Measurements from ENCODE around the gene PREP. TPM values are rescaled to one million over a fixed set of nuclear protein-coding genes. Genes with fewer than 3 reads are reported as not detected.
"Not testable (repeated sequence)": the region's sequence is repeated elsewhere in the genome, so short reads cannot be mapped to it uniquely, and the experiment has no call there.

PREP gene
- total and polyA plus RNA-seq, 7 experiments from 2014 or later, result 22.2 to 51.1 (median 33.4) TPM

DNA sequence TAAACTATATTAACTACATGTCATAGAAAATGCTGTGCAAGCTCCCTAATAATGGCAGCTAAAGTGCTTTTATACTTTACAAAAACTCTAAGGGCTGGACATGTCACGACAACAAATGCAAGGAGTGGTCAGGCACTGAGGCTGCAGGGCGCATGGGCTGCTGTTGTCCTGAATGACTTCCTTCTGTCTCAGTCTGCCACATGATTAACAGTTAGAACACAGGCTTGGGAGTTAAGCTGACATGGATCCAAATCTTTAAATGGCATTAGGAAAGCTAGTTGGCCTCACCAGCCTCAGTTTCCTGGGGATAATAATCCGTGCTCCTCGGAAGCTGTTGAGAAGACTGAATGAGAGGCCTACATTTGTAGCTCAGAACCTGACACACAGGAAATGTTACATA, 57.4 kb downstream of the PREP start:
- Mint-ChIP-seq H3K27ac (no peak overlapping the region), H3K4me1 (peaks cover 0 to 24% (median 15%) of the 10 kb centered on the region in 7 donors), H3K4me3 (no peak overlapping the region), H3K36me3 (peaks cover 10 to 69% (median 50%) of the 10 kb centered on the region in 5 donors), H3K9me3 (peaks cover 0 to 5% (median 0%) of the 10 kb centered on the region in 11 donors), H3K27me3 (no peaks in the 10 kb centered on the region)
- Histone ChIP-seq H3K27me3 (ENCODE audit: control insufficient read depth in 2 of 2, insufficient read depth in 2 of 2, low read length in 2 of 2) (no peaks in the 10 kb centered on the region), H3K4me1 (ENCODE audit: control insufficient read depth in 2 of 2, insufficient read depth in 2 of 2, low read length in 2 of 2) (no peaks in the 10 kb centered on the region), H3K4me3 (ENCODE audit: low read length) (no peak overlapping the region), H3K9me3 (ENCODE audit: control insufficient read depth in 2 of 3, low read length in 3 of 3) (no peaks in the 10 kb centered on the region), H3K27ac (ENCODE audit: low read depth, low read length) (no peak overlapping the region), H3K36me3 (ENCODE audit: control insufficient read depth in 2 of 3, insufficient read depth in 3 of 3, low read length in 3 of 3) (peaks cover 0 to 35% (median 0%) of the 10 kb centered on the region in 3 experiments)
- POLR2A ChIA-PET, result no interaction called here
- intact Hi-C loops (cut with micrococcal nuclease), result no loop called here
- ATAC-seq (no peak), DNase-seq (no peak)
- CTCF ChIA-PET, result no interaction called here

- ATAC-seq, result no peak
- no peaks in the 10 kb centered on the region for H3K27me3 Mint-ChIP-seq
- Histone ChIP-seq H3K36me3 (ENCODE audit: control insufficient read depth in 2 of 3, insufficient read depth in 3 of 3, low read length in 3 of 3) (peaks cover 0 to 29% (median 0%) of the 10 kb centered on the region in 3 experiments), H3K27ac (ENCODE audit: low read depth, low read length) (no peak overlapping the region), H3K4me1 (ENCODE audit: control insufficient read depth in 2 of 2, insufficient read depth in 2 of 2, low read length in 2 of 2) (no peaks in the 10 kb centered on the region), H3K27me3 (ENCODE audit: control insufficient read depth in 2 of 2, insufficient read depth in 2 of 2, low read length in 2 of 2) (no peaks in the 10 kb centered on the region), H3K4me3 (ENCODE audit: low read length) (no peak overlapping the region), H3K9me3 (ENCODE audit: control insufficient read depth in 2 of 3, low read length in 3 of 3) (no peaks in the 10 kb centered on the region)
- peaks cover 10 to 66% (median 47%) of the 10 kb centered on the region in 5 donors for H3K36me3 Mint-ChIP-seq
- DNase-seq, result no peak
- CTCF ChIA-PET, result no interaction called here
- H3K4me3 Mint-ChIP-seq, result no peak overlapping the region
- peaks cover 0 to 5% (median 0%) of the 10 kb centered on the region in 11 donors for H3K9me3 Mint-ChIP-seq
- POLR2A ChIA-PET, result no interaction called here
- intact Hi-C loops (cut with micrococcal nuclease), result no loop called here
- H3K4me1 Mint-ChIP-seq, result peaks cover 0 to 27% (median 19%) of the 10 kb centered on the region in 7 donors
- H3K27ac Mint-ChIP-seq, result no peak overlapping the region
Measured at GRCh38 chr6:105344881-105345370, 58.0 kb downstream of the PREP start.

DNA sequence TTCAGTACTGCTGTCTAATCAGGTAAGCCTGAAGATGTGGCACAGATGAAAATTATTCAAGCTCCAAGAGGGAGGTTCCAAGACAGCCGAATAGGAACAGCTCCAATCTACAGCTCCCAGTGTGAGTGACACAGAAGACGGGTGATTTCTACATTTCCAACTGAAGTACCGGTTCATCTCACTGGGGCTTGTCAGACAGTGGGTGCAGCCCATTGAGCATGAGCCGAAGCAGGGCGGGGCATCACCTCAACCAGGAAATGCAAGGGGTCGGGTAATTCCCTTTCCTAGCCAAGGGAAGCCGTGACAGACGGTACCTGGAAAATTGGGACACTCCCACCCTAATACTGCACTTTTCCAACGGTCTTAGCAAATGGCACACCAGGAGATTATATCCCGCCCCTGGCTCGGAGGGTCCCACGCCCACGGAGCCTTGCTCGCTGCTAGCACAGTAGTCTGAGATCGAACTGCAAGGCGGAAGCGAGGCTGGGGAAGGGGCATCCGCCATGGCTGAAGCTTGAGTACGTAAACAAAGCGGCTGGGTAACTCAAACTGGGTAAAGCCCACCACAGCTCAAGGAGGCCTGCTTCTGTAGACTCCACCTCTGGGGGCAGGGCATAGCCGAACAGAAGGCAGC, 64.4 kb downstream of the PREP start:
- H3K36me3 ChIP-seq (ENCODE audit: control insufficient read depth in 2 of 3, insufficient read depth in 3 of 3, low read length in 3 of 3); DNase-seq; intact Hi-C loops (cut with micrococcal nuclease); H3K4me1 ChIP-seq (ENCODE audit: control insufficient read depth in 2 of 2, insufficient read depth in 2 of 2, low read length in 2 of 2); H3K9me3 ChIP-seq (ENCODE audit: control insufficient read depth in 2 of 3, low read length in 3 of 3); H3K4me3 Mint-ChIP-seq; H3K4me3 ChIP-seq (ENCODE audit: low read length); ATAC-seq; POLR2A ChIA-PET; H3K27me3 ChIP-seq (ENCODE audit: control insufficient read depth in 2 of 2, insufficient read depth in 2 of 2, low read length in 2 of 2); H3K27me3 Mint-ChIP-seq; H3K9me3 Mint-ChIP-seq; H3K27ac Mint-ChIP-seq; H3K27ac ChIP-seq (ENCODE audit: low read depth, low read length): not testable (repeated sequence)
- Mint-ChIP-seq H3K36me3 (peaks cover 9 to 55% (median 40%) of the 10 kb centered on the region in 5 donors), H3K4me1 (peaks cover 5 to 27% (median 19%) of the 10 kb centered on the region in 7 donors)
- CTCF ChIA-PET, result interaction anchor here (0.7 kb wide), 1 partner anchor 43 kb away, joined by 3 read pairs; no protein-coding TSS in a partner anchor

DNA sequence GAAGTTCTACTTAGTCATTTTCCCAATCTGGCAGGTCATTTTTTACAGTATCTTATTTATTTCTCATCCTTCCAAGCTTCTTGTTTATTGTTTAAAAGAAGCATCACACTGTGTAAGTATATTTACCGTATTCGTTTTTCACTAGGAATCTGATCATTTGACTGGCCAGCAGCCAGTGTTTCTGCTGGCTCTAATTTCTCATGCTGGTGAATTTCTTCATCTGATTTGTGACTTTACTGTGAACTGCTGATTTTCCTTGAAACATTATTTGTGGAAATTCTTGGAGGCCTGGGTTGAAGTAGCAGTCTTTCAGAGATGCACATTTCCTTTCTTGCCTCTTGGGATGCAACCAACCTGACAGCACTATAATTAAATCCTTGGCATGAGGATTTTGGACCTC, 65.9 kb downstream of the PREP start:
- H3K4me3 Mint-ChIP-seq, result no peak overlapping the region
- Histone ChIP-seq H3K27ac (ENCODE audit: low read depth, low read length) (no peak overlapping the region), H3K36me3 (ENCODE audit: control insufficient read depth in 2 of 3, insufficient read depth in 3 of 3, low read length in 3 of 3) (peaks cover 0 to 18% (median 0%) of the 10 kb centered on the region in 3 experiments), H3K4me3 (ENCODE audit: low read length) (no peak overlapping the region), H3K4me1 (ENCODE audit: control insufficient read depth in 2 of 2, insufficient read depth in 2 of 2, low read length in 2 of 2) (no peaks in the 10 kb centered on the region), H3K9me3 (ENCODE audit: control insufficient read depth in 2 of 3, low read length in 3 of 3) (no peaks in the 10 kb centered on the region), H3K27me3 (ENCODE audit: control insufficient read depth in 2 of 2, insufficient read depth in 2 of 2, low read length in 2 of 2) (no peaks in the 10 kb centered on the region)
- ChIA-PET POLR2A (no interaction called here), CTCF (no interaction called here)
- no peak for ATAC-seq
- no peaks in the 10 kb centered on the region for H3K27me3 Mint-ChIP-seq
- peaks cover 17 to 54% (median 35%) of the 10 kb centered on the region in 5 donors for H3K36me3 Mint-ChIP-seq
- DNase-seq, result no peak
- H3K27ac Mint-ChIP-seq, result no peak overlapping the region
- peaks cover 5 to 21% (median 14%) of the 10 kb centered on the region in 7 donors for H3K4me1 Mint-ChIP-seq
- H3K9me3 Mint-ChIP-seq, result no peaks in the 10 kb centered on the region
- intact Hi-C loops (cut with micrococcal nuclease), result no loop called here

GRCh38 chr6:105332576-105332975, 70.3 kb downstream of the PREP start:
- Mint-ChIP-seq H3K4me1 (peaks cover 0 to 11% (median 0%) of the 10 kb centered on the region in 7 donors), H3K27ac (no peak overlapping the region), H3K27me3 (no peaks in the 10 kb centered on the region), H3K4me3 (no peak overlapping the region), H3K36me3 (peaks cover 21 to 66% (median 56%) of the 10 kb centered on the region in 5 donors), H3K9me3 (no peaks in the 10 kb centered on the region)
- ChIA-PET CTCF (no interaction called here), POLR2A (no interaction called here)
- Histone ChIP-seq H3K27ac (ENCODE audit: low read depth, low read length) (no peak overlapping the region), H3K4me3 (ENCODE audit: low read length) (no peak overlapping the region), H3K27me3 (ENCODE audit: control insufficient read depth in 2 of 2, insufficient read depth in 2 of 2, low read length in 2 of 2) (no peaks in the 10 kb centered on the region), H3K4me1 (ENCODE audit: control insufficient read depth in 2 of 2, insufficient read depth in 2 of 2, low read length in 2 of 2) (no peaks in the 10 kb centered on the region), H3K36me3 (ENCODE audit: control insufficient read depth in 2 of 3, insufficient read depth in 3 of 3, low read length in 3 of 3) (peaks cover 0 to 59% (median 11%) of the 10 kb centered on the region in 3 experiments), H3K9me3 (ENCODE audit: control insufficient read depth in 2 of 3, low read length in 3 of 3) (no peaks in the 10 kb centered on the region)
- ATAC-seq, result no peak
- intact Hi-C loops (cut with micrococcal nuclease), result no loop called here
- DNase-seq, result no peak

DNA sequence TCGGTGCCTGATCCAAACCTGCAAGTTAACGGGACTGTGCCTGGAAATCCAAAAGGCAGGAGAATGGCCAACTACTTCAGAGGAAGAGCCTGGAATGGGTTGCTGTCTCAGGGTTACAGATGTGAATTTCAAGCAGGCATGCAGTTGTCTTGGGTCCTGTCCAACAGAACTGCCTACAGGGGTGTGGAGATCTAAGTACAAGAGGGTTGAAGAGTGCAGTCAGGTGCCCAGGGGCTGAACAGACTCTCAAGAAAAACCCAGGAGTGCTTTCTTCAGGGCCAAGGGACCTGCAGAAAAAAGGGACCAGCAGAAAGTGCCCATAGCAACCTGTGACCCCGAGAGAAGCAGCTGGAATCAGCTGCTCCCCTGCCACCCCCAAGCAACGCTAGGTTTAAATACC, 71.0 kb downstream of the PREP start:
- Mint-ChIP-seq H3K27ac (no peak overlapping the region), H3K36me3 (peaks cover 16 to 65% (median 54%) of the 10 kb centered on the region in 5 donors), H3K9me3 (no peaks in the 10 kb centered on the region), H3K4me1 (peaks cover 0 to 11% (median 0%) of the 10 kb centered on the region in 7 donors), H3K4me3 (no peak overlapping the region), H3K27me3 (no peaks in the 10 kb centered on the region)
- ATAC-seq (no peak), DNase-seq (no peak)
- Histone ChIP-seq H3K4me1 (ENCODE audit: control insufficient read depth in 2 of 2, insufficient read depth in 2 of 2, low read length in 2 of 2) (no peaks in the 10 kb centered on the region), H3K4me3 (ENCODE audit: low read length) (no peak overlapping the region), H3K9me3 (ENCODE audit: control insufficient read depth in 2 of 3, low read length in 3 of 3) (no peaks in the 10 kb centered on the region), H3K27me3 (ENCODE audit: control insufficient read depth in 2 of 2, insufficient read depth in 2 of 2, low read length in 2 of 2) (no peaks in the 10 kb centered on the region), H3K36me3 (ENCODE audit: control insufficient read depth in 2 of 3, insufficient read depth in 3 of 3, low read length in 3 of 3) (peaks cover 0 to 65% (median 11%) of the 10 kb centered on the region in 3 experiments), H3K27ac (ENCODE audit: low read depth, low read length) (no peak overlapping the region)
- ChIA-PET POLR2A (no interaction called here), CTCF (no interaction called here)
- intact Hi-C loops (cut with micrococcal nuclease), result no loop called here

GRCh38 chr6:105330913-105331312, 72.0 kb downstream of the PREP start:
- DNase-seq (no peak), ATAC-seq (no peak)
- Histone ChIP-seq H3K4me1 (ENCODE audit: control insufficient read depth in 2 of 2, insufficient read depth in 2 of 2, low read length in 2 of 2) (no peaks in the 10 kb centered on the region), H3K27me3 (ENCODE audit: control insufficient read depth in 2 of 2, insufficient read depth in 2 of 2, low read length in 2 of 2) (no peaks in the 10 kb centered on the region), H3K9me3 (ENCODE audit: control insufficient read depth in 2 of 3, low read length in 3 of 3) (no peaks in the 10 kb centered on the region), H3K27ac (ENCODE audit: low read depth, low read length) (no peak overlapping the region), H3K36me3 (ENCODE audit: control insufficient read depth in 2 of 3, insufficient read depth in 3 of 3, low read length in 3 of 3) (peaks cover 0 to 74% (median 11%) of the 10 kb centered on the region in 3 experiments), H3K4me3 (ENCODE audit: low read length) (no peak overlapping the region)
- no peak overlapping the region for H3K4me3 Mint-ChIP-seq
- intact Hi-C loops (cut with micrococcal nuclease), result no loop called here
- CTCF ChIA-PET, result interaction anchor here (0.6 kb wide), 1 partner anchor 224 kb away, joined by 3 read pairs; no protein-coding TSS in a partner anchor
- H3K27ac Mint-ChIP-seq, result no peak overlapping the region
- peaks cover 16 to 70% (median 58%) of the 10 kb centered on the region in 5 donors for H3K36me3 Mint-ChIP-seq
- H3K4me1 Mint-ChIP-seq, result peaks cover 0 to 11% (median 0%) of the 10 kb centered on the region in 7 donors
- no peaks in the 10 kb centered on the region for H3K27me3 Mint-ChIP-seq
- POLR2A ChIA-PET, result no interaction called here
- H3K9me3 Mint-ChIP-seq, result no peaks in the 10 kb centered on the region
